NCI-H2196 treated with DMSO at 0.1 percent for 48 hours (cell line): ENCODE data around the gene ZNF155.

Experiments used
- DNase-seq: peaks from one replicate; lab custom pipeline; 2025; ENCODE audit not compliant: unreplicated experiment; lab: John Stamatoyannopoulos, UW

The ZNF155 gene

DNA sequence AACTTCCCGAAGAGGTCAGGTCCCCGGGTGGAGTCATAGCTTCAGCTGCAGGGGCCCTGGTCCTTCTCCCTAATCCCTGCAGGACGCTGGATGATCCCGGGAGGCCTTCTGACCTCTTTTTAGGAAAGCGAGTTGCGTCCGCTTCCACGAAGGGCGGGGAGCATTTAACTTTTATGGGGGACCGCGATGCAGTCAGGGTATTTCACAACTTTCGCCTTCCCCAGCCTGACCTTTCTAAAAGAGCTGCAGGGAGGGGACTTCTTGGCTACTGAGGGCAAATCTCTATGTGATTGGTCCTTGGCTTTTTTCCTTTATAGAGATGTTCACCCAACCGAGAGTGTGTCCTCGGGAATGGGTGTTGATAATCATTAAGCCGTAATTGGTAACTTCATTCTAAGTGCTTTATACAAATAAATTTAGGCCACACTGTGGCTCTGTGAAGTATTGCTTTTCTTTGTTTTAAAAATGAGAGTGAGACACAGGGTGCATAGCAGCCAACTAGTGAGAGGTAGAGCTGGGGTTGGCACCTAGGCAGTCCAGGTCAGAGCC lies 19.5 kb downstream of the ZNF155 start:
- DNase-seq = no peak

DNA sequence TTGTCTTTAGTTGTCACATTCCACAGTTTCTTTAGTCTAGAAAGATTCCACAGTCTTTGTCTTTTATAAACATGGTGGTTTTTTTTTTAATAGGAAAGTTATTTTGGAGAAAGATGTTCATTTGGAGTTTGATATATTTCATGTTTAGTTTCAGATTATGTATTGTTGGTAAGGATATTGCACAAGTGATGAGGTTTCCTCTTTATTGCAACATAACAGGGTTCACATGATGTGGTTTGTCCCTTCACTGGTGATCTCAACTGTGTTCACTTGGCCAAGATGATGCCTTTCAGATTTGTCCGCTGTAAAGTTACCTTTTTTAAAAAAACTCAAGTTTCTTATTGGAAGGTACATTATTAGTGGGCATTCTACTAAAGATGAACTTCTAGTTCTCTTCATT lies 22.0 kb downstream of the ZNF155 start:
- DNase-seq = no peak

GRCh38 chr19:44007473-44007872 lies 23.5 kb downstream of the ZNF155 start:
- no peak for DNase-seq

DNA sequence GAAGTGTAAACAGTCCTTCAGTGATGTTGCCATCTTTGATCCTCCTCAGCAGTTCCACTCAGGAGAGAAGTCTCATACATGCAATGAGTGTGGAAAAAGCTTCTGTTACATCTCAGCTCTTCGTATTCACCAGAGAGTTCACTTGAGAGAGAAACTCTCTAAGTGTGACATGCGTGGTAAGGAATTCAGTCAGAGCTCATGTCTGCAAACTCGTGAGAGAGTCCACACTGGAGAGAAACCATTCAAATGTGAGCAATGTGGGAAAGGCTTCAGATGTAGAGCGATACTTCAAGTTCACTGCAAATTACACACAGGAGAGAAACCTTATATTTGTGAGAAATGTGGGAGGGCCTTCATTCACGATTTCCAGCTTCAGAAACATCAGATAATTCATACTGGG lies 26.5 kb downstream of the ZNF155 start:
- DNase-seq = no peak

- DNase-seq = no peak
These were observed 35.5 kb downstream of the ZNF155 start for GRCh38 chr19:44019498-44019897.

DNA sequence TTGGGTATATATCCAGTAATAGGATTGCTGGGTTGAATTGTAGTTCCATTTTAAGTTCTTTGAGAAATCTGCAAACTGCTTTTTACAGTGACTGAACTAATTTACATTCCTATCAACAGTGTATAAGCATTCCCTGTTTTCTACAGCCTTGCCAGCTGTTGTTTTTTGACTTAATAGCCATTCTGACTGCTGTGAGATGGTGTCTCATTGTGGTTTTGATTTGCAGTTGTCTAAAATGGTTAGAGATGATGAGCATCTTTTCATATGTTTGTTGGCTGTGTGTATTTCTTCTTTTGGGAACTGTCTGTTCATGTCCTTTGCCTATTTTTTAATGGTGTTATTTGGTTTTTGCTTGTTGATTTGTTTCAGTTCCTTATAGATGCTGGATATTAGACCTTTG lies 37.2 kb downstream of the ZNF155 start:
- DNase-seq = no peak

DNA sequence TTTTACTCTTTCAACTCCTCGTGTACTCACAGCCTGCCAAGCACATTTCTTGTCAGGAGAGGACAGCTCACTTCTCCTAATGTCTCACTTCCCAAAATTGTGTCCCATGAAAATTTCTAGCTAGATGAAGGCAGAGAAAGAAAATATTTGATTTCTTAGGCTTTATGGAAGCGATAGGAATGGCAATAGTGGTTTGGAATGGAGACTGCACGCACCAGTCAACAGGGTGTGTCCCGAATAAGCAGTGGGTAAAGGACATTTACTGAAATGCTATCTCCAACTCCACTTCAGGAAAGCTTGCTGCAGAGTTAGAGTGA lies 40.9 kb downstream of the ZNF155 start:
- DNase-seq = no peak

DNA sequence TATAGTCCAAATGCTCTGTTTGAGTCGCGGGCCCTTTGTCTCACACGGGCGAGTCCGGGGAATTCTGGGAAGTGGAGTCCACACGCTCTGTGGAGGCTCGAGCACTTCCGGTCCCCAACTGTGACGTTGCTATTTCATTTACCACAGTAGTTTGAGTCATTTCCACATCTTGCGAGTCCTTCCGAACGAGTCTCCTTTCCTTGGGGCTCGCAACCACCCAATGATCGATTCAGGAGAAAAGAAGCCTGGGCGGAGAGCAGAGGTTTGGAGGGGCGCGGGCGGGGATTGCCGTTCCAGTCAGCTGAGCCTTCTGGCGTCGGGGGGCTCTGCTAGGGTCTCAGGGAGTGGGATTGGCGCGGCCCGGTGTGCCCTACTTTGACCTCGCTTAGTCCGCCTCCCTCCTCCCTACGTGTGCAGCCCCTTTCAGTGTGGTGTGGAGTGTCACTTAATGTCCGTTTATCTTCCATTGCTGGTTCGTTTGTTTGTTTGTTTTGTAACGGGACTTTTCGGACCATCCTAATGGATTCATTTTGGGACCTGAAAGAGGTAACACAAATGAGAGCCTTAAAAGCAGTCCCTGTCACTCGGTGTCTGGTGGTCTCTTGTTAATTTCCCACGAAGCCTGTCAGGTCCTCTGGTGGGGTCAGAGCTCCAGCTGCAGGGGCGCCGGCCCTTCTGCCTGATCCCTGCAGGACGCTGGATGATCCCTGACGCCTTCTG lies 41.4 kb downstream of the ZNF155 start, which contains the start of gene ZNF222:
Gene ZNF222, plus strand, starts transcription at position 163 of the 720 bp plus-strand sequence. Its CDS starts 58 bp downstream, at position 221.
- DNase-seq = peak; percentile 45

DNA sequence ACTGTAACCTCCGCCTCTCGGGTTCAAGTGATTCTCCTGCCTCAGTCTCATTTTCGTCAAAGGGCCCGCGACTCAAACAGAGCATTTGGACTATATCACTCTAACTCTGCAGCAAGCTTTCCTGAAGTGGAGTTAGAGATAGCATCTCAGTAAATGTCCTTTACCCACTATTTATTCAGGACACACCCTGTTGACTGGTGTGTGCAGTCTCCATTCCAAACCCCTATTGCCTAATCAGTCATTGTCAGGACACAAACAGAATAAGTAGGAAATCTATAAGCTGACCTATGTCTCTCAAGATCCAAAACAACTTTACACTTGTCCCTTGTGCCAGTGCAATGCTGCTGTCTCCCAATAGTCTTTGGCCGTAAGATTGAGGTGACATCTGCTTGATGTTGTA lies 42.6 kb downstream of the ZNF155 start:
- no peak for DNase-seq

- DNase-seq = no peak
These were observed 48.1 kb downstream of the ZNF155 start for GRCh38 chr19:44032001-44032610.

DNA sequence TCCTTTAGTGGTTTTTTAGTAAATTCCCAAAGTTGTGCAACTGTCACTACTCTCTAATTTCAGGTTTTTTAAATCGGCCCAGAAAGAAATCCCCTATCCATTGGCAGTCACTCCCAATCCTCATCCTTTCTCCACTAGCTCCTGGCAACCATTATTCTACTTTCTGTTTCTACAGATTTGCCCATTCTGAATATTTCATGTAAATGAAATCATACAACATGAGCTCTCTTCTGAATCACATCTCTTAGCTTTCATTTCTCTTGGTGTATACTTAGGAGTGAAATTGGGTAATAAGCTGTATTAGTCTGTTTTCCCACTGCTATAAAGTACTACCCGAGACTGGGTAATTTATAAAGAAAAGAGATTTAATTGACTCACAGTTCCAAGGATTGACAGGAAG lies 58.2 kb downstream of the ZNF155 start:
- no peak for DNase-seq
